ENCODE data around the gene BEST1.
"Not testable (repeated sequence)": the region's sequence is repeated elsewhere in the genome, so short reads cannot be mapped to it uniquely, and the experiment has no call there.

The BEST1 gene

DNA sequence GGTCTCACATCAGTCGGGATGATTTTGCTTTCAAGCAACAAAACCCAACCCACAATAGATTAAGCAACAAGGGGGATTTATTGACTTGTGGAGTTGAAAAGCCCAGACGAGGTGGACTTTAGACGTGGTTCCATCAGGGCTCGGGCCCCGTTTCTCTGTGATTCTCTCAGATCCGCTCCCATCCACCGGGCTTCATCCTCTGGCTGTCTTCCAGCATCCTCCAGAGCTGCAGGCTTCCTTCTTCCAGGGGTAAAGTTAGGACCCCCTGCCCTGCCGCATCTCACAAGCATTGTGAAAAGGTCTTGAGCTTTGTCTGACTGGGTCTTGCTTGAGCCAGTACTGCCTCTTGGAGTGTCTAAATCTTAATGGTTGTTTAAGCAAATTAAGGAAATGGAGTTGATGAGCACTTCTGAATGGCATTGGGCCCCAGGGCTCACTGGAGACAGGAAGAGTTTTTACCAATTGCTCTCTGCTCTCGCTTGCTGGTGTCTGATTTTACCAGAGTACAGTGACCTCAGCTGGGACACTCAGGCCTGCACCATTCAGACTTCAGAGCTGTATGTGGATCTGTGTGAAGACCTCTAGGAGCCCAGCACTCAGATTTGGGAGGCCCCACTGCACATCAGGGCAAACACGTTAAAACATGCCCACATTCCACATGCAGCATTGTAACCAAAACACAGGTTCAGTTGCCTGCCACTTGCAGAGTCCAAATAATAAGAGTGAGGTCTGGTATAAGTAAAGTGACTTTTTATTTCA lies 30.8 kb downstream of the BEST1 start:
- no peak for DNase-seq

DNA sequence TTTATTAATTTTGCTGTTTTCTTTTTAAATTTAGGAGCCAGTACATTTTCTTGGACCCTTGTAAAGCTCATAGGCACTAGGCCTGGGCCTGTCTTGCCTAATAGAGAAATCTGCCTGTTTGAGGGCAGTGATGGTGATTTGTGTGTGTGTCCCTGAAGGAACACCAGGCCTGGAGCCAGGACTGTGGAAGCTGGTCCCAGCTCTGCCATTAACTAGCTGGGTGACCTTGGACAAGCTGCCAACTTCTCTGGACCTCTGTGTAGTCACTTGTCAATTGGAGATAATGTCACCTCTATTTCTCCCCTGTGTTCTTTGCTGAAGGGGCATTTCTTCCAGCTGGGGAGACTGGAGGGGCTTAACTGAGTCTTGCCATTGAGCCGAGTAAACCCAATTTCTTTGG lies 33.3 kb downstream of the BEST1 start:
- no peak for DNase-seq

DNA sequence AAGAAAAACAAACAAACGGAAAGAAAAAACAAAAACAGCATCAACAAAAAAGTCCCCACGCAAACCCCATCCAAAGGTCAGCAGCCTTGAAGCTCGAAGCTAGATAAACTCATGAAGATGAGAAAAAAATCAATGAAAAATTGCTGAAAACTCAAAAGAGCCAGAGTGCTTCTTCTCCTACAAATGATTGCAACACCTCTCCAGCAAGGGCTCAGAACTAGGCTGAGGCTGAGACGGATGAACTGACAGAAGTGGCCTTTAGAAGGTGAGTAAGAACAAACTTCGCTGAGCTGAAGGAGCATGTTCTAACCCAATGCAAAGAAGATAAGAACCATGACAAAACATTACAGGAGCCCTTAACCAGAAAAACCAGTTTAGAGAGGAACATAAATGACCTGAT lies 35.7 kb downstream of the BEST1 start:
- no peak for DNase-seq

DNA sequence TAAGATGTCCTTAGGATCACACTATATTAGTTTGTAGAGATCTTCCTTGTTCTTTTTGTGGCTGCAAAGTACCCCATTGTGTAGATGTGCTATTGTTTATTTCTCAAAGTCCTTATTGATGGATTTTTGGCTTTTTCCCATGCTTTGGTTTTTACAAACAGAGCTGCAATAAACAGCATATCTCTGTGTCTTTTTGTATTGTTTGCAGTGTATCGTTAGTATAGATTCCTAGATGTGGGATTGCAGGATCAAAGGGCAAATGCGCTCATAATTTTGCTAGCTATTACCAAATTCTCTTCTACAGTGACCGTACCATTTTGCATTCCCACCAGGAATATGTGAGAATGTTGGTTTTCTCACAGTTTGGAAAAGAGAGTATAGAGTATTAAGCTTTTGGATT lies 44.8 kb downstream of the BEST1 start:
- DNase-seq, result no peak

DNA sequence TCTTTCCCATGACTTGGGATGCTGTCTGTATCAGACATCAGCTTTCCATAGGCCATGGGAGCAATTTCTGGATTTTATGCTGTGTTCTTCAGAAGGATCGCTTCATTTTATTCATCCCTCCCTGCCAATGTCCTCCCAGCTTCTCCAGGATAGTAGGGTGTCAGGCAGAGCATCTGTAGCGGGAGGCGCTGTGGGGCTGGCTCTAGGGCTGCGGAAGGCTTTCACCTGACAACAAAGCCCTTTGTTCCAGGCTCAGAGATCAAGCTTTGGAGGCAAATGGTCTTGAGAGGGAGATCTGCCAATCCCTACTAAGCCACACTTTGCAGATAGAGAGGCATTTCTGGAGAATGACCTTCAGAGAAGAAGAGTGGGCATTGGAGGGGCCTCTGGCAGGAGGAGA lies 46.8 kb downstream of the BEST1 start:
- no peak for DNase-seq

DNA sequence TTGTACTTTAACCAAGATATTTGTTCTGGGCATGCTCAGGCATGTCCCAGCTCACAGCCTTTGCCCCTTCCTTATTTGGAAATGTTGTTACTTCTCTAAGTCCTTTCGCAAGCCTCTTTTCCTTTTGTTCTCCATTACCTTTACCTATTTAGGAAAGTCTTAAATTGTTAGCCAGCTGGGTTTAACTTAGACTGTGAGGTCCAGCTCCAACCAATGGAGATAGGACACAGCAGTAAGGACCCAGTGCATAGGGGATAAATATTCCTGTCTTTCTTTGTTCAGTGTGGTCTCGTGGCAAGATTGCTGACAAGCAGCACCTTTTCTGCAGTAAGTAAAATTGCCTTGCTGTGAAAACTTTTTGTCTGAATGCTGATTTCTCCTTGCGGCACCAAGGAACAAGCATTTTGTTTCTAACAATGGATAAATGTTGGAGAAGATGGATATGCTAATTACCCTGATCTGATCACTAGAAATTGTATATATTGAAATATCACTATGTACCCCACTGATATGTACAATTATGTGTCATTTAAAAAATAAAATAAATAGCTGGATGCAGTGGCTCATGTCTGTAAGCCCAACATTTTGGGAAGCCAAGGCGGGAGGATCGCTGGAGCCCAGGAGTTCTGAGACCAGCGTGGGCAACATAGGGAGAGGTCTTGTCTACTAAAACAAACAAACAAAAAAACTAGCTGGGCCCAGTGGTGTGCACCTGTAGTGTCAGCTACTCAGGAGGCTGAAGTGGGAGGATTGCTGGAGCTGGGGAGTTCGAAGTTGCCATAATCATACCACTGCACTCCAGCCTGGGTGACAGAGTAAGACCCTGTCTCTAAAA lies 49.2 kb downstream of the BEST1 start:
- no peak for DNase-seq

DNA sequence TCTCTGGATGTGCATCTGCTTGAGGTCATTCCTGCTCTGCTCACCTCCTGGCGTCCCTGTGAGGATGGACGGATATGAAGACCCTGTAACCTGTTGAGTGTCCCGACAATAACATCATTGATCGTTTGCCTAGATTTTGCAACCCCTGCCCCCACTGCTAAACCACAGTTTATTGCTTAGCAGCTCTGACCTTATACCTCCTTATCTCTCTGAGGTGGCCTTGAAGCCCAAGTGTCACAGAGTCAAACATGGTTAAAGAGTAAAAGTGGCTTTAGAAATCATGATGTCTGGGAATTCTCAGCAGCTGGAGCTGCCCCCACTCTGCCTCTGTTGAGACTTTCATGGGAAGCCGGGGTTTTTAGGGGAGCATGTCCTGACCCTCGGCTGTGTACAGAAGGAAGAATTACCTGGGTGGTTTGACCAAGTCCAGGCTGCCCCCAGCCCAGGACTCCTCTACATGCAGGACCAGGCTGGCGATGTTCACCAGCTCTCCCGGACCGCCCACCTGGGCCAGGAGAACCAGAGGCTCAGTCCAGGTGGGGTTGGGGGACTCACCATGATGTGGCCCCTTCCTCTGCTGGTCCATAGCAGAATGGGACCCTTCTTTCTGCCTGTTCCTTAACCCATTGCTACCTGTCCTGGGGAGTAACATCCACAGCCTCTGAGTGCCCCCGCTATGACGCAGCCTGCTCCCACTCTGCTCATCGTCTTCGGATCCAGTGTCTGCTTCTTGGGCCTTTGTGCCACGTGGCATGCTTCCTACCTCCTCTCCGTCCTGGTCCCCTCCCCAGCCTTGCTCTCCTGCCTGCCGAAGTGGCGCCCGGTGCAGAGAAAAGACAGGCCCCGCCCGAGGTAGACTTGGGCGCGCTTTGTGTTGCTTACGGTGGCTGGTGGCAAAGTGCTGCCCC lies 50.6 kb downstream of the BEST1 start:
- no peak for DNase-seq

DNA sequence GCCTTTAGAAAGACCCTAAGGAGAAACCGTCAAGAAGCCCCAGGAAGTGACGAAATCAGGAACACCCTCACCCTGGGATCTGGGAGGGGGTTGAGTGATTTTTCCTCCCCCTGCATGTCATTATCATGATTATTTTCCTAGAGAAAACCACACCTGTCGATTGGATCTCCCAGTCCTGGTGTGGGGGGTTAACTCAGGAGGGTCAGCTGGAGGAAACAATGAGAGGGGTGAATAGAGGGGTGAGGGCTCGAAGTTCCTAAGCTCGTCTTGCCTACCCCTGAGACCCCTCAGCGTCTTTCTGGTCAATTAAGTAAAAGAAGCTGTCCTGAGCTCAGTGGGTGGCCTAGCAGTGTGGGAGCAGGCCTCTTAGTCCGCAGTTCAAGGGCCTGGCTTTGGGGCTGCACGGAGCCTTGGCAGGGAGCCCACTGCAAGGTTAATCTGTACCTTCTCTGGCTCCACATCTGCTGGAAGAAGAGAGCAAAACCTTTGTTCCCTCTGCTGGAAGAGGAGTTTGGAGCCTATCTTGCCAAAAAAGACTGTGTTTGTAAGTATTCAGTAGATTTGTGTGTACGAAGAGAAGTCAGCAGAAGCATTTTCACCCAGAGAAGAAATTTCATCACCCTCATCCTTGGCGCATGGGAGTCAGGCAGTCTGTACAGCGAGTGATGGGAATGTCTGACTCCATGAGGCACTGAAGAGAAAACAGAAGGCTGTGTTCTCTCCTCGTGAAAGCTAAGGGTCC lies 51.5 kb downstream of the BEST1 start:
- DNase-seq, result no peak

DNA sequence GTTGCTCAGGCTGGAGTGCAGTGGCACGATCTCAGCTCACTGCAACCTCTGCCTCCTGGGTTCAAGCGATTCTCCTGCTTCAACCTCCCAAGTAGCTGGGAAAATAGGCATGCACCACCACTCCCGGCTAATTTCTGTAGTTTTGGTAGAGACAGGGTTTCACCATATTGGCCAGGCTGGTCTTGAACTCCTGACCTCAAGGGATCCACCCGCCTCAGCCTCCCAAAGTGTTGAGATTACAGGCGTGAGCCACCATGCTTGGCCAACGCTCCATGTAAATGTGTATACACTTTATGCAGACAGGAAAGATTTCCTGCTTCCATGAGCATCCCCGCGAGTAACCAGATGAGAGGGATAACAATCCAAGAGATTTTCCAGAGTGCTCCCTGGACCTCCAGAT lies 52.1 kb downstream of the BEST1 start:
- DNase-seq, result not testable (repeated sequence)

DNA sequence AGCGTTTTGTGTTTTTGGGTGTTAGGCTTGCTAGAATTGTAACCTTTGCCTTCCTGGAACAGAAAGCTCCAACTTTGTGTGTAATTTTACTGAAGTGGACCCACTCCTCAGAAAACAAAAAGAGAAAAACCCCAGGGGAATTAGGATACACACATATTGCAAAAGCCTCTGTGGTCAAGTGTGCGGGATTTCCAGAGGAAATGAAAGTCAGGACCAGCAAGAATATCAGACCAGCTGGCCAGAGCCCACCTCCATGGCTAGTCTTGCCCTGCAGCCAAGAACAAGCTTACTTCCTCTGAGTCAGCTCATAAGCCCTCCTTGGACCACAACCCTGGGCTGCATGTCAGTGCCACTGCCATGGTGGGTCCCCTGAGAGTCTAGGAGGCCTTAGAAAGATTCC lies 54.3 kb downstream of the BEST1 start:
- DNase-seq, result no peak

DNA sequence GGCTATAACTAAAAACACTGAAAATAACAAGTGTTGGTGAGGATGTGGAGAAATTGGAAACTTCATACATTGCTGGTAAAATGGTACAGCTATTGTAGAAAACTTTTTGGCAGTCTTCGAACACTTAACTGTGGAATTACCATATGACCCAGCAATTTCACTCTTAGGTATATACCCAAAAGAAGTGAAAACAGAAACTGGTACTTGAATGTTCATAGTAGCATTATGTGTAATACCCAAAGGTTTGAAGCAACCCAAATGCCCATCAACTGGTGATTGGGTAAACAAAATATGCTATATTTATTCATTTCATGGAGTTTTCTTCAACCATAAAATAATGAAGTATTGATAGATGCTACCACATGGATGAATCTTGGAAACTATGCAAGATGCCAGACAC lies 58.0 kb downstream of the BEST1 start:
- DNase-seq, result no peak

DNA sequence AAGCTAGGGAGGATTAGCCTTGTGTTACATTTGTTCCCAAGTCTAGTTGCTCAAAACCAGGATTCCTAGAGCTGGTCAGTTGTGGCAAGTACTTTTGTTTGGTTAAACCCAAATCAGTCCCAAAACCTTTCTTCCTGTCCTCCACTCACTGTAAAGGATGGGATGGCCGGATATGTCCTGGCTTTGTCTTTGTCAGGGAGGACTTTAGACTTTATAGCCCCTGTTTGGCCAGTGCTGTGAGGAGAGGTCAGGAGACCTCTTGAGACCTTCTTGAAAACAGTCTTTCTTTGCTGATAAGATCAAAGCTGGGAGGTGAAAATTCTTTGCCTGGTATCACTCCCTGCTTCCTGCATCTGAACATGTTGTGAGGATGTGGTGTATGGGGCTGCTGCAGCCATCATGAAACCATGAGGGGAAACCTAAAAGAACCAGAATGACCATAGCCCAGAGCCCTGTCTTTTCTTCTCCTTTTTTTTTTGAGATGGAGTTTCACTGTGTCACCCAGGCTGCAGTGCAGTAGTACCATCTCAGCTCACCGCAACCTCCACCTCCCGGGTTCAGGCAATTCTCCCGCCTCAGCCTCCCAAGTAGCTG lies 60.9 kb downstream of the BEST1 start:
- no peak for DNase-seq

DNA sequence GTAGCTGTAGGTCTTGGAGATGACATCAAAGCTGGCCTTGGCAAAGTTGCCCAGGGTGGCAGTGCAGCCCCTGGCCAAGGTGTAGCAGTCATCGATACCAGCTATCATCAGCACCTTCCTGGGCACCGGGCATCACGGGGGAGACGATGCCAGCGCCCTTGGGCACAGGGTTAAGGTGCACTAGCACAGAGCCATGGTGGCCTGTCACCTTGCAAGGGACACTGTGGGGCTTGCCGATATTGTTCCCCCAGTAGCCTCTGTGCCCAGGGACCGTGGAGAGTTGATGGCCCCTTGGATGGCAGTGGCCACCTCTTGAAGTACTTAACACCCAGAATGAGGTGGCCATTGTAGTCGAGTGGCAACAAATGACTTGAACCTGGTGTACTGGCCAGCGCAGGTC lies 61.7 kb downstream of the BEST1 start:
- no peak for DNase-seq

DNA sequence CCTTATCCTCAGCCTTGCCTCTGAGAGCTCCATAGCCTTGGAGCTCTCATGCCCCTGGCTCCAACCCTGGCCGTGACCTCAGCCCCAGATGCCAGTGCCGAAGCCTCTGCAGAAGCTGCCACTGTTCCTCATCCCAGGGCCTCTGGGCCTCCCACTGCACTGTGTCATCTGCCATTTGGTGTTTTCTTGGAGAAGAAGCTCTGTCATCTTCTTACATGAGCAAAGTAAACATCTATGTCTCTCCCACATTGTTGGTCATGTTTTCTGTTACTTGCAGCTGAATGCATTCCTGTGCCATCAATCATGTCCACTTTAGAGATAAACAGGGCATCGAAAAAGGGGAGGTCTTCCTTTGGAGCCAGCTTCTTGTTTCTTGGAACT lies 62.3 kb downstream of the BEST1 start:
- DNase-seq, result no peak

DNA sequence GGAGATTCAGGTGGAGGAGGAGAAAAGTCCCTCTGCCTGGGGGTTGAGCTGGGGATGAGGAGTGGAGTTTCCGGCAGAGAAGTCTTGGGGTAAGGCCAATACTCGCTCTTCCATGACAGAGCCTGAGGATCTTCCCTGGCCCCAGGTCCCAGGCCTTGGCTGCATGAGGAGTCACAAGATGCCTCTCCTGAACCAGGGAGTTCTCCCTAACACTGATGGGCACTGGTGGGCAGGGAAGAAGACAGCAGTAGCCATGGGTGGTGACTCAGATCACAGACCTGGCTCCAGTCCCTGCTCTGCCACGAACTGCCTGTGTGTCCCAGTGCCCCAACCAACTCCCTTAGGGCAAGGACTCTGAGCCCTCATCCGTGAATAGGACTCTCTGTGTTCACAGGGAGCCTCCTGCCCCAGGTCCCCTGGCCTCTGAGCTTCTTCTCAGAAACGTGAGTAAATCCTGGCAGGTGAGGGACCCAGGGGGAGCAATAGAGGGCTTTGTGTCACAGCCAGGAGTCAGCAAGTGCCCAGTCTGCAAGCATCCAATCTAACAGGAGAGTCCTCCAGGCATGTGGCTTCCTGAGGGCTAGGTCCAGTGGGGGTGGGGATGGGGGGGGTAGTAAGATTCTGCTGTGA lies 62.8 kb downstream of the BEST1 start:
- DNase-seq, result no peak
